HCT116 (cell line): ENCODE data around the gene PHOSPHO1. TPM values are rescaled to one million over a fixed set of nuclear protein-coding genes. Genes with fewer than 3 reads are reported as not detected.
A peak's percentile ranks its signal among the peaks of the same experiment; 100 is the strongest.

Experiments
- ATAC-seq: fragments of 200-7000 bp; cut with Tn5 transposase; 2 replicates; pipeline ENCODE4 v1.9.1; 2020; ENCODE audit warnings: mild to moderate bottlenecking, moderate library complexity
- BruUV-seq: library from RNA; stranded (reverse); fragments of 400-500 nt; replicated peaks from 2 replicates; lab custom pipeline; 2021; lab: Mats Ljungman, UMichigan
- CTCF ChIA-PET: fragments of 300-600 bp; sonication (Branson Sonifier 250); formaldehyde crosslinking; loops from one replicate; lab custom pipeline; 2021; ENCODE audit warnings: antibody characterized with exemption; lab: Charles Lee
- POLR2A ChIA-PET: fragments of 300-600, 350-600 bp; sonication (Branson Sonifier 250); formaldehyde crosslinking; loops from one replicate; lab custom pipeline; 2021; ENCODE audit warnings: antibody characterized with exemption; lab: Charles Lee
- RAD21 ChIA-PET, 2 experiments: fragments of 300-600 bp; sonication (Branson Sonifier 250); formaldehyde crosslinking; loops; one replicate each; lab custom pipeline; 2023; ENCODE audit warnings: low total read pairs in 2 of 2; ENCODE audit not compliant: uncharacterized antibody in 2 of 2, unreplicated experiment in 2 of 2, low non-redundant PET in 1 of 2; lab: Charles Lee
- DNase-seq: peaks from one replicate; pipeline ENCODE4 v3.0.0-alpha.2; 2010; ENCODE audit warnings: low read depth, low spot score
- H2AFZ ChIP-seq: fragments of 200-600 bp; shearing (Covaris generic), sonication (generic); 2 replicates; pipeline ENCODE4 v1.6.1; 2017; ENCODE audit warnings: low read depth, mixed run types, mixed read lengths, antibody characterized with exemption, low read length; ENCODE audit not compliant: poor library complexity, severe bottlenecking
- H3K27ac ChIP-seq: 2 replicates; pipeline ENCODE4 v1.5.1; 2012; ENCODE audit warnings: low read depth, low read length
- H3K27me3 ChIP-seq: fragments of 200-600 bp; sonication (generic); 2 replicates; pipeline ENCODE4 v1.6.1; 2016; ENCODE audit warnings: mixed run types, low read length, mixed read lengths; ENCODE audit not compliant: insufficient read depth
- H3K36me3 ChIP-seq, 2 experiments: fragments of 200-500 bp in 1 of 2; fragments of 200-600 bp in 1 of 2; sonication (Bioruptor generic) in 1 of 2; sonication (generic) in 1 of 2; 2 replicates each; pipeline versions ENCODE4 v1.5.1 to v1.6.1; 2014 to 2016; ENCODE audit warnings: low read length in 2 of 2, inconsistent platforms in 1 of 2, mixed read lengths in 1 of 2, mixed run types in 1 of 2; ENCODE audit not compliant: insufficient read depth in 2 of 2, control insufficient read depth in 1 of 2
- H3K4me1 ChIP-seq, 2 experiments: fragments of 200-600 bp in 1 of 2; sonication (generic) in 1 of 2; 2 replicates each; pipeline versions ENCODE4 v1.5.1 to v1.6.1; 2012 to 2017; ENCODE audit warnings: low read length in 2 of 2, inconsistent platforms in 1 of 2, mild to moderate bottlenecking in 1 of 2, mixed read lengths in 1 of 2, mixed run types in 1 of 2, moderate library complexity in 1 of 2; ENCODE audit not compliant: insufficient read depth in 2 of 2, control insufficient read depth in 1 of 2
- H3K4me2 ChIP-seq: fragments of 200-600 bp; sonication (generic); 2 replicates; pipeline ENCODE4 v1.6.1; 2017; ENCODE audit warnings: mixed run types, low read length, mixed read lengths
- H3K4me3 ChIP-seq, 2 experiments: fragments of 200-600 bp in 1 of 2; sonication (generic) in 1 of 2; replicated peaks in 1 of 2; 2 replicates each; pipeline ENCODE4 v1.5.1; 2011 to 2016; ENCODE audit warnings: low read length in 2 of 2, control low read depth in 1 of 2, low read depth in 1 of 2, mild to moderate bottlenecking in 1 of 2, mixed read lengths in 1 of 2, mixed run types in 1 of 2
- H3K79me2 ChIP-seq: fragments of 200-600 bp; sonication (generic); 2 replicates; pipeline ENCODE4 v1.6.1; 2017; ENCODE audit warnings: mild to moderate bottlenecking, mixed run types, low read length, moderate library complexity, mixed read lengths; ENCODE audit not compliant: insufficient read depth
- H3K9ac ChIP-seq: fragments of 200-600 bp; sonication (generic); 2 replicates; pipeline ENCODE4 v1.6.1; 2016; ENCODE audit warnings: low read length, mixed read lengths
- H3K9me2 ChIP-seq: fragments of 200-600 bp; sonication (generic), shearing (Covaris generic); 2 replicates; pipeline ENCODE4 v1.6.1; 2017; ENCODE audit warnings: mixed run types, mild to moderate bottlenecking, moderate library complexity; ENCODE audit not compliant: insufficient read depth
- H3K9me3 ChIP-seq, 2 experiments: fragments of 200-500 bp in 1 of 2; fragments of 200-600 bp in 1 of 2; sonication (Bioruptor generic) in 1 of 2; sonication (generic) in 1 of 2; 2 replicates each; pipeline ENCODE4 v1.6.1; 2014 to 2017; ENCODE audit warnings: low read length in 2 of 2, mixed read lengths in 2 of 2, inconsistent platforms in 1 of 2, low read depth in 1 of 2, mild to moderate bottlenecking in 1 of 2, mixed run types in 1 of 2, moderate library complexity in 1 of 2; ENCODE audit not compliant: control insufficient read depth in 1 of 2, insufficient read depth in 1 of 2
- H4K20me1 ChIP-seq: fragments of 200-600 bp; sonication (generic), shearing (Covaris generic); 2 replicates; pipeline ENCODE4 v1.6.1; 2017; ENCODE audit warnings: mixed run types, mild to moderate bottlenecking, moderate library complexity; ENCODE audit not compliant: insufficient read depth
- ATF3 ChIP-seq: IDR thresholded peaks from 2 replicates; pipeline ENCODE4 v1.6.1; 2012
- CTCF ChIP-seq, 3 experiments: fragments of 200-600 bp in 1 of 3; sonication (generic) in 1 of 3; IDR thresholded peaks in 2 of 3; conservative IDR thresholded peaks in 1 of 3; 2 replicates each; pipeline ENCODE4 v1.5.1; 2012 to 2017; ENCODE audit warnings: low read depth in 2 of 3, low read length in 2 of 3, antibody characterized with exemption in 1 of 3, borderline replicate concordance in 1 of 3, control low read depth in 1 of 3, mild to moderate bottlenecking in 1 of 3, mixed read lengths in 1 of 3, mixed run types in 1 of 3, moderate library complexity in 1 of 3; ENCODE audit not compliant: insufficient read depth in 1 of 3
- EGR1 ChIP-seq: IDR thresholded peaks from 2 replicates; pipeline ENCODE4 v1.6.1; 2012; ENCODE audit warnings: low read depth
- ELF1 ChIP-seq: IDR thresholded peaks from 2 replicates; pipeline ENCODE4 v1.6.1; 2012; ENCODE audit warnings: low read depth, borderline replicate concordance
- FOSL1 ChIP-seq: IDR thresholded peaks from 2 replicates; pipeline ENCODE4 v1.6.1; 2012; ENCODE audit warnings: low read depth
- JUND ChIP-seq: IDR thresholded peaks from 2 replicates; pipeline ENCODE4 v1.6.1; 2012
- MAX ChIP-seq: IDR thresholded peaks from 2 replicates; pipeline ENCODE4 v1.6.1; 2012
- POLR2A ChIP-seq: IDR thresholded peaks from 2 replicates; pipeline ENCODE4 v1.7.0; 2011; ENCODE audit warnings: borderline replicate concordance; ENCODE audit not compliant: insufficient read depth, insufficient read length; ENCODE audit errors: extremely low read depth
- POLR2AphosphoS5 ChIP-seq: IDR thresholded peaks from 2 replicates; pipeline ENCODE4 v1.6.1; 2011; ENCODE audit warnings: mild to moderate bottlenecking, low read depth, low read length, moderate library complexity
- REST ChIP-seq: IDR thresholded peaks from 2 replicates; pipeline ENCODE4 v1.6.1; 2012; ENCODE audit warnings: low read depth
- SRF ChIP-seq: IDR thresholded peaks from 2 replicates; pipeline ENCODE4 v1.6.1; 2012; ENCODE audit warnings: low read depth
- TCF7L2 ChIP-seq: IDR thresholded peaks from 2 replicates; pipeline ENCODE4 v1.7.0; 2011; ENCODE audit warnings: borderline replicate concordance, inconsistent platforms; ENCODE audit not compliant: insufficient read depth, insufficient read length; ENCODE audit errors: extremely low read depth
- YY1 ChIP-seq: IDR thresholded peaks from 2 replicates; pipeline ENCODE4 v1.6.1; 2011; ENCODE audit warnings: low read length, low read depth, moderate library complexity, mild to moderate bottlenecking; ENCODE audit not compliant: insufficient replicate concordance; ENCODE audit errors: extremely low read depth
- ZBTB33 ChIP-seq: IDR thresholded peaks from 2 replicates; pipeline ENCODE4 v1.6.1; 2011; ENCODE audit warnings: mild to moderate bottlenecking, low read length, moderate library complexity; ENCODE audit not compliant: insufficient replicate concordance; ENCODE audit errors: extremely low read depth
- ZFX ChIP-seq: fragments of 450-650 bp; IDR thresholded peaks from 2 replicates; pipeline ENCODE4 v1.6.1; 2017
- ZNF274 ChIP-seq: fragments of 200-500 bp; sonication (Bioruptor generic); IDR thresholded peaks from 2 replicates; pipeline ENCODE4 v1.6.1; 2014; ENCODE audit warnings: mild to moderate bottlenecking, low read depth, low read length, inconsistent platforms
- intact Hi-C: fragments of 100-400 bp; cut with micrococcal nuclease; formaldehyde crosslinking; loops from 2 replicates; pipeline ENCODE4 v1.10.0; 2022
- total RNA-seq: library from RNA; stranded (reverse); gene quantifications from one replicate; pipeline ENCODE4 v1.2.1, GENCODE V29; 2021; ENCODE audit not compliant: unreplicated experiment

The PHOSPHO1 gene
- total RNA-seq, 1 experiment from 2014 or later, result 3.0 TPM

- Histone ChIP-seq H3K9me2 (no peaks in the 10 kb centered on the region), H4K20me1 (no peaks in the 10 kb centered on the region), H3K9ac (peak overlapping the region; percentile 82), H3K4me2 (peak overlapping the region; percentile 97), H2AFZ (peak overlapping the region; percentile 74), H3K27me3 (no peaks in the 10 kb centered on the region), H3K27ac (peak overlapping the region; percentile 88), H3K9me3 (no peaks in the 10 kb centered on the region), H3K36me3 (no peaks in the 10 kb centered on the region), H3K79me2 (no peaks in the 10 kb centered on the region), H3K4me3 (peak overlapping the region; percentile 55 to 77), H3K4me1 (peaks cover 15 to 28% of the 10 kb centered on the region in 2 experiments)
- ATAC-seq (peak; percentile 84), DNase-seq (peak; percentile 84)
- intact Hi-C loops, result no loop called here
- TSS peak; percentile 60 for BruUV-seq
- ChIA-PET RAD21 (interaction anchor here (0.5 to 0.8 kb wide), 2 partner anchors 139 to 296 kb away, joined by 3 read pairs; no protein-coding TSS in a partner anchor), POLR2A (interaction anchor here (0.6 to 1.6 kb wide), 7 partner anchors 11 to 351 kb away, joined by 3 to 6 read pairs (median 3); no protein-coding TSS in a partner anchor), CTCF (interaction anchor here (0.9 to 1.4 kb wide), 4 partner anchors 30 to 297 kb away, joined by 3 to 4 read pairs (median 4); no protein-coding TSS in a partner anchor)
- TF ChIP-seq ATF3 (no peak), ZNF274 (no peak), CTCF (IDR thresholded peaks at IDR 0.05 in 2 of 3, conservative IDR thresholded peaks at IDR 0.05 in 1 of 3; ENCODE audit: borderline replicate concordance in 1 of 3, insufficient read depth in 1 of 3, low read depth in 2 of 3, low read length in 2 of 3) (no peak), ELF1 (no peak), YY1 (peak; percentile 33), POLR2A (peak; percentile 39), MAX (peak; percentile 45), SRF (no peak), POLR2AphosphoS5 (peak; percentile 69; the same call in 1 of the 2 replicates), ZBTB33 (no peak), FOSL1 (no peak), ZFX (peak; percentile 89), REST (no peak), EGR1 (peak; percentile 64), JUND (no peak; the same call in 1 of the 2 replicates), TCF7L2 (peak; percentile 60)
Measured at GRCh38 chr17:49260011-49260816, 29.6 kb upstream of the PHOSPHO1 start.
